HCT116 (cell line): ENCODE data around the gene CDYL2.

Experiments used
- EGR1 ChIP-seq: IDR thresholded peaks from 2 replicates; pipeline ENCODE4 v1.6.1; 2012; ENCODE audit warnings: low read depth
- EZH2 ChIP-seq: fragments of 200-600 bp; sonication (generic); IDR thresholded peaks from 2 replicates; pipeline ENCODE4 v1.6.1; 2017; ENCODE audit warnings: antibody characterized with exemption, mixed run types
- EZH2phosphoT487 ChIP-seq: fragments of 200-600 bp; IDR thresholded peaks from 2 replicates; pipeline ENCODE4 v1.6.1; 2018; ENCODE audit warnings: antibody characterized with exemption, borderline replicate concordance
- POLR2A ChIP-seq: IDR thresholded peaks from 2 replicates; pipeline ENCODE4 v1.7.0; 2011; ENCODE audit warnings: borderline replicate concordance; ENCODE audit not compliant: insufficient read depth, insufficient read length; ENCODE audit errors: extremely low read depth
- POLR2AphosphoS5 ChIP-seq: IDR thresholded peaks from 2 replicates; pipeline ENCODE4 v1.6.1; 2011; ENCODE audit warnings: mild to moderate bottlenecking, low read depth, low read length, moderate library complexity
- RAD21 ChIP-seq: IDR thresholded peaks from 2 replicates; pipeline ENCODE4 v1.6.1; 2012; ENCODE audit warnings: low read depth, mild to moderate bottlenecking
- ZNF274 ChIP-seq: fragments of 200-500 bp; sonication (Bioruptor generic); IDR thresholded peaks from 2 replicates; pipeline ENCODE4 v1.6.1; 2014; ENCODE audit warnings: mild to moderate bottlenecking, low read depth, low read length, inconsistent platforms
- TF ChIP-seq, protein P1 (sequence below), 3 experiments: fragments of 200-600 bp in 1 of 3; sonication (generic) in 1 of 3; IDR thresholded peaks in 2 of 3; conservative IDR thresholded peaks in 1 of 3; 2 replicates each; pipeline ENCODE4 v1.5.1; 2012 to 2017; ENCODE audit warnings: low read depth in 2 of 3, low read length in 2 of 3, antibody characterized with exemption in 1 of 3, borderline replicate concordance in 1 of 3, control low read depth in 1 of 3, mild to moderate bottlenecking in 1 of 3, mixed read lengths in 1 of 3, mixed run types in 1 of 3, moderate library complexity in 1 of 3; ENCODE audit not compliant: insufficient read depth in 1 of 3

DNA sequence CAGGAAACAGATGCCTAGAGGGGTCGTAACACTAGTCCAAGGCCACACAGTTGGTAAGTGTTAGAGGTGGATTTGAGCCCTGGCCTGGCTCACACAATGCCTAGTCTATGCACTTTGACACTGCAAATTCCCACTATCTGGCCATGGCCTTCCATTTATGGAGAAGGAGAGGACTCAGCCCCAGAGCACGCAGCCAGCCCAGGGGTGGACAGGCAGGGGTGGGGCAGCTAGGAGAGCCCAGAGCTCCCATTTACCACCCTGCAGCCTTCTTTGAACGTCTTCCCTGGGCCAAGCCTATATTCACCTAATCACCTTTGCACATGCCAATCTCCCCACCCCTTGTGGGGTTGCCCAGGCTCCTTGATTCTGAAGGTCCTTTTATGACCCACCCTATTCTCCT is 182.4 kb downstream of the CDYL2 start:
- TF ChIP-seq, protein P1, sequence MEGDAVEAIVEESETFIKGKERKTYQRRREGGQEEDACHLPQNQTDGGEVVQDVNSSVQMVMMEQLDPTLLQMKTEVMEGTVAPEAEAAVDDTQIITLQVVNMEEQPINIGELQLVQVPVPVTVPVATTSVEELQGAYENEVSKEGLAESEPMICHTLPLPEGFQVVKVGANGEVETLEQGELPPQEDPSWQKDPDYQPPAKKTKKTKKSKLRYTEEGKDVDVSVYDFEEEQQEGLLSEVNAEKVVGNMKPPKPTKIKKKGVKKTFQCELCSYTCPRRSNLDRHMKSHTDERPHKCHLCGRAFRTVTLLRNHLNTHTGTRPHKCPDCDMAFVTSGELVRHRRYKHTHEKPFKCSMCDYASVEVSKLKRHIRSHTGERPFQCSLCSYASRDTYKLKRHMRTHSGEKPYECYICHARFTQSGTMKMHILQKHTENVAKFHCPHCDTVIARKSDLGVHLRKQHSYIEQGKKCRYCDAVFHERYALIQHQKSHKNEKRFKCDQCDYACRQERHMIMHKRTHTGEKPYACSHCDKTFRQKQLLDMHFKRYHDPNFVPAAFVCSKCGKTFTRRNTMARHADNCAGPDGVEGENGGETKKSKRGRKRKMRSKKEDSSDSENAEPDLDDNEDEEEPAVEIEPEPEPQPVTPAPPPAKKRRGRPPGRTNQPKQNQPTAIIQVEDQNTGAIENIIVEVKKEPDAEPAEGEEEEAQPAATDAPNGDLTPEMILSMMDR (IDR thresholded peaks at IDR 0.05 in 2 of 3, conservative IDR thresholded peaks at IDR 0.05 in 1 of 3; ENCODE audit: borderline replicate concordance in 1 of 3, insufficient read depth in 1 of 3, low read depth in 2 of 3, low read length in 2 of 3), result no peak
- no peak for TF ChIP-seq POLR2AphosphoS5
- TF ChIP-seq RAD21, result no peak
- no peak for TF ChIP-seq POLR2A
- no peak for TF ChIP-seq EZH2
- no peak for TF ChIP-seq ZNF274
- no peak for TF ChIP-seq EGR1
- no peak for TF ChIP-seq EZH2phosphoT487
